ENCODE measurements around the gene PLCB1.

GRCh38 chr20:8435285-8436035, 303.4 kb downstream of the PLCB1 start:
- TF ChIP-seq CTCF (conservative IDR thresholded peaks at IDR 0.05; ENCODE audit: low read depth, low read length) (no peak), EZH2 (IDR thresholded peaks at IDR 0.05; ENCODE audit: borderline replicate concordance, low read depth, low read length, poor library complexity, severe bottlenecking) (no peak)
